GM12873 (cell line): ENCODE results near the gene MGME1.

Experiments used
- TF ChIP-seq, protein P1 (sequence below): IDR thresholded peaks from 2 replicates; pipeline ENCODE4 v1.5.1; 2012; ENCODE audit warnings: low read depth, mild to moderate bottlenecking, moderate library complexity, low read length, control low read depth; ENCODE audit not compliant: insufficient read depth; ENCODE audit errors: missing control alignments

MGME1 gene

DNA sequence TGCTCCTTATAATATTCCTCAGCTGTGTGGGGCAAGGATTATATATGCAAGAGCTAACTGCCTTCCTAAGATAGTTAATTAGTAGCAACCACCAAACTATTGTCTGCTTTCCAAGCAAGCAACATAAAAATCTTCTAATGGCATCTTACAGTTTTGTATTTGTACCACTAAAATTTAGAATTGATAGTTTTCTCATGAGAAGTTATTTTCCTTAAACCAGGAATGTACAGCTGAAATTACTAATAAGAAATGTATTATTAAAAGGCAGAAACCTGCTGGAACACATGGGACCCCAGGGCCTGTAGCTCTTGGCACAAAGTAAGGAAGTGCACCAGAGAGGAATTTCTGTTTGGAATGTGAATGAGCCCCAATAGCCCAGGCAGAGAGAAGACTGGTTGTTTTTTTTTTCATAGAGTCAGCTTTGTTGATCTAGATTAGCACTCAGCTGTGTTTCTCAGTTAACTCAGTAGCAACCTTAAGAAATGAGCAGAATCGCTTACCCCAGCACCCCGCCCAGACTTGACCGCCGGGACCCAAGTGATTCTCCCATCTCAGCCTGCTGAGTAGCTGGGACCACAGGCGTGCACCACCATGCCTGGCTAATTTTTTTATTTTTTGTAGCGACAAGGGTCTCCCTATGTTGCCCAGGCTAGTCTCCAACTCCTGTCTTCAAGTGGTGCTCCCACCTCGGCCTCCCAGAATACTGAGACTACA, 2.6 kb downstream of the MGME1 start:
- TF ChIP-seq, protein P1, sequence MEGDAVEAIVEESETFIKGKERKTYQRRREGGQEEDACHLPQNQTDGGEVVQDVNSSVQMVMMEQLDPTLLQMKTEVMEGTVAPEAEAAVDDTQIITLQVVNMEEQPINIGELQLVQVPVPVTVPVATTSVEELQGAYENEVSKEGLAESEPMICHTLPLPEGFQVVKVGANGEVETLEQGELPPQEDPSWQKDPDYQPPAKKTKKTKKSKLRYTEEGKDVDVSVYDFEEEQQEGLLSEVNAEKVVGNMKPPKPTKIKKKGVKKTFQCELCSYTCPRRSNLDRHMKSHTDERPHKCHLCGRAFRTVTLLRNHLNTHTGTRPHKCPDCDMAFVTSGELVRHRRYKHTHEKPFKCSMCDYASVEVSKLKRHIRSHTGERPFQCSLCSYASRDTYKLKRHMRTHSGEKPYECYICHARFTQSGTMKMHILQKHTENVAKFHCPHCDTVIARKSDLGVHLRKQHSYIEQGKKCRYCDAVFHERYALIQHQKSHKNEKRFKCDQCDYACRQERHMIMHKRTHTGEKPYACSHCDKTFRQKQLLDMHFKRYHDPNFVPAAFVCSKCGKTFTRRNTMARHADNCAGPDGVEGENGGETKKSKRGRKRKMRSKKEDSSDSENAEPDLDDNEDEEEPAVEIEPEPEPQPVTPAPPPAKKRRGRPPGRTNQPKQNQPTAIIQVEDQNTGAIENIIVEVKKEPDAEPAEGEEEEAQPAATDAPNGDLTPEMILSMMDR, result no peak

DNA sequence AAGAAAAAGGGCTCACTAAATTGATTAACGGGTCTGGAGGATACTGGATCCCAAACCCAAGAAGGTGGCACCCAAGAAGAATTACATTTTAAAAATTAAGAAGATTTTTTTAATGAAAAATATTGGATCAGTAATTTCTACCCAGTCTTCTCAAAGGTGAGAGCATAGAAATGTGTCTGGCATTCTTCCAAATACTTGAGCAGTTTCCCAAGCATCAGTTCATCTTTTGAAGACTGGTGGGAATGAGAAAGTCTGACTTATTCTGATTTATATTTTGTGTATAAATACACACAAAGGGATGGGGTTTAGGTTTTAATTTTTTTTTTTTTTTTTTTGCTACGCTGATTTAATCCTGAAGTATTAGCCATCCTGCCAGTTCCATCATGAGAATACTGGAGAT, 3.3 kb downstream of the MGME1 start:
- TF ChIP-seq, protein P1, result no peak

DNA sequence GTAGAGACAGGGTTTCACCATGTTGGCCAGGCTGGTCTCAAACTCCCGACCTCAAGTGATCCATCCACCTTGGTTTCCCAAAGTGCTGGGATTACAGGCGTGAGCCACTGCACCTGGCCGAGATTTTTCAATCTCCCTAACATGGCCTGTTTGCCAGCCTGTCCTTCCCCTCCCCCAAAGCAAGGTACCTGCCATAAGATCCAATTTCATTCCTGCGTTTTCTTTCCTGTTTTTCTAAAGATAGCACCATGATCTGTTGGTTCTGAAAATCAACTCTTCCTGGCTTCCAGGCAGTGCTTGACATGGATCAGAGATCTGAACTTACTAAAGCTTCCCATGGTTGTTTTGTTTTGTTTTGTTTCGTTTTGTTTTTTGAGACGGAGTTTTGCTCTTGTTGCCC, 7.5 kb downstream of the MGME1 start:
- TF ChIP-seq, protein P1, result no peak

DNA sequence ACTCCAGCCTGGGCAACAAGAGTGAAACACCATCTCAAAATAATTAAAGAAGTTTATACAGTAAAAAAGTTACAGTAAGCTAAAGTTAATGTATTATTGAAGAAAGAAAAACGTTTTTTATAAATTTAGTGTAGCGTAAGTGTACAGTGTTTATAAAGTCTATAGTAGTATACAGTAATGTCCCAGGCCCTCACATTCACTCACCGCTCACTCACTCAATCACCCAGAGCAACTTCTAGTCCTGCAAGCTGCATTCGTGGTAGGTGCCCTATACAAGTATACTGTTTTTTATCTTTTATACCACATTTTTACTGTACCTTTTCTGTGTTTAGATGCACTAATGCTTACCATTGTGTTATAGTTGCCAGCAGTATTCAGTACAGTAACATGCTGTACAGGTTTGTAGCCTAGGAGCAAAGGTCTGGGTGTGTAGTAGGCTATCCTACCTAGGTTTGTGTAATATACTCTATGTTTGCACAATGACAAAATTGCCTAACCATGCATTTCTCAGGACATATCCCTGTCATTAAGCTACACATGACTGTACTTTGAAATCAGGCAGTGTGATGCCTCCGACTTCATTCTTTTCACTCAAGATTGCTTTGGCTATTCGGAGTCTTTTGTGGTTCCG, 16.7 kb downstream of the MGME1 start:
- TF ChIP-seq, protein P1, result no peak

DNA sequence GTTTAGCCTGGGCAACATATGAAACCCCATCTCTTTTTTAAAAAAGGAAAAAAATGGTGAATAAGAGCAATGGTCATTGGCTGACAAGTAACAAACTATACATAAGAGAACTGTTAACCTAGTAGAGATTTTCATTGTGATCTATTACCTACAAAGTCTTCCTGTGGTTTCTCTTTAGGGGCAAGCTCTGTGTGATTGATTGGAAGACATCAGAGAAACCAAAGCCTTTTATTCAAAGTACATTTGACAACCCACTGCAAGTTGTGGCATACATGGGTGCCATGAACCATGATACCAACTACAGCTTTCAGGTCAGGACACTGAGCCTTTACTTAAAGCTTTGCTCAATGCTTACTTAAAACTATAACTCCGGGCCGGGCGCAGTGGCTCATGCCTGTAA, 19.2 kb downstream of the MGME1 start:
- TF ChIP-seq, protein P1, result no peak

DNA sequence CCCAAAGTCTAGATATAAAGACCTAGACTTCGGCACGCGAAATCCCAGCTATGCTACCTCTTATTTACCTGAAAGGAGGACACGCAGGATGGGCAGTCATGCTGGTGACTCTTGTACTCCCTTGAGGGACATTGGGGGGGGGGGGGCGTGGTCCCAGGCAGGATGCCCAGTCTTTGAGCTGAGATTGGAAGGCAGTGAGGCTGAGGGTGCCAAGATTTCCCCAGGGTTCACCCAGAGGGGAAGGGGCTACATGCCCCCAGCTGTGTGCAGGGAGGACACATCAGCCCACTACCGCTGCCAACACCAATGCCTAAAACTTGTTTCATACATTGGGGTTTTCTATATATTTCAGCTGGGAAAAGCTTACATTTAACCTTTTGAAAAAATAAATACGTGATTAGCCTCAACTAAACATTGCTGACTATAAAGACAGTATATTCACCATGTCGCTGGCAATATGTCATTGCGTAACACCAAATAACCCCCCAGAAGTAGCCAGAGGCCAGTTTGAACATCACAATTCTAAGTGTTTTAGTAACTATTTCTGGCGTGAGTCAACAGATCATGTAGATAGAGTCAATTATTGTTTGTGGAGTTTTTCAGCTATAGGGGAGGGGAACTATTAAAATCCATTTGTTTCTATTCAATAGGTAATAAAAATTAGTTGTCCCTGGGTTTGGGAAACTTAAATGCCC, 21.6 kb downstream of the MGME1 start:
- TF ChIP-seq, protein P1, result no peak

DNA sequence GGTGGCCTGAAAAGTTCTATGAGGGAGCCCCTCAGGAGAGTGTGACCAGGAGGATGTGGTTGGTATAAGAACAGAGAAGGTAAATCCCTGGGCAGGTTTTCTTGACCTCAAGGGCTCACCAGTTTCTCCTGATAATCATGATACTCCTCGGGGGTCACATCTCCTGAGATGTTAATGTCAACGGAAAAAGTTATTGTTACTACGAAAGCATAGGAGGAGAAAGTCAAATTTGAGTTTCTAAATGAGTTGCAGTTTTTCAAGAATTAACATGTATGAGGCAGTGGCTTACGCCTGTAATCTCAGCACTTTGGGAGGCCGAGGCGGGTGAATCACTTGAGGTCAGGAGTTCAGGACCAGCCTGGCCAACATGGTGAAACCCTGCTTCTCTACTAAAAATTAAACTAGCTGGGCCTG, 23.4 kb downstream of the MGME1 start:
- TF ChIP-seq, protein P1, result no peak
